A204.1 (cell line): ENCODE results near the gene DAB1.

Source experiments
- FAIRE-seq: peaks from 2 replicates; lab custom pipeline; 2012; peaks lifted over from hg19 to GRCh38; lab: Jason Lieb, UNC

The DAB1 gene

DNA sequence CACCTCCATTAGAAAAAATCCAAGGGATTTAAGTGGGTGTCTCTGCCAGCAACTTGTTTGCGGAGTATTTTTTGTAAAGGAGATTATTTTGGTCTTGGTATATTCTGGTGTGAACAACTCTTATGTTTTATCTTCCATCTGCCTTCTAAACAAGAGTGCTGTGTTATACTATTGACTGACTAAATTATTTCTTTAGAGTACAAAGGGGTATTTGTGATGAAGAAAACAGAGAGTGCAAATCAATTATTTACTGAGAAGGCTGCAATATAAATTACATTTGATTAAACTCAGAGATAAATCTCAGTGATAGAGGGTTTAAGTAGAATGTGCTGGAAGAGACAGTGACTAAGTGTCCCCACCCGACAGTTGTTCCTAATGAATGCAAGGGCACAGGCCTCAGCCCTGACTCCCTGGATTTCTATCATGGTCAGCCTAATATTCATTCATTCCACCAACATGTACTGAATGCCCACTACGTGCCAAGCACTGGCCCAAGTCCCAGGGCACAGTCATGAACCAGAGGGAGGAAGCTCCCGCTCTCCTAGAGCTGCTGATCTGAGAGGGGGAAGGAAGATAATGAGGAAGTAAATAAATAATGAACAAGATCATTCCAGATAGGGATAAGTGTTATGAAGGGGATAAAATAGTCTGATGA is 261.1 kb downstream of the DAB1 start:
- FAIRE-seq = no peak

DNA sequence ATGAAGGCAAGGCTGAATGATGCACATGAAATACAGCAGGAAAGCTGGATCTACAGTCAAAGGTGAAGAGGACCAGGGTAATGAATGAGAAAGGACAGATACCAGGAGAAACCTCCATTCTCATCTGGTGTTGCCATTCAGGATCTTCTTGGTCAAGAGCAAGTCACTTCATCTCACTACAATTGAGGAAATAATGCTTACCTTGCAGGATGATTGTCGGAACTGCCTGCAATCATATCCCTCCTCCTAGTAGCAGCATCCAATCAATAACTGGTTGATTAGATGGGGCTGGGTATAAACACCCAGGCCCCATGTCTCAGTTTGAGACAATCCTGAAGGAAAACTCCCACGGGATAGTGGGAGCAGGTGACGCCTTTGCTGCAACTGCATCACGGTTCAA is 263.3 kb downstream of the DAB1 start:
- no peak for FAIRE-seq

DNA sequence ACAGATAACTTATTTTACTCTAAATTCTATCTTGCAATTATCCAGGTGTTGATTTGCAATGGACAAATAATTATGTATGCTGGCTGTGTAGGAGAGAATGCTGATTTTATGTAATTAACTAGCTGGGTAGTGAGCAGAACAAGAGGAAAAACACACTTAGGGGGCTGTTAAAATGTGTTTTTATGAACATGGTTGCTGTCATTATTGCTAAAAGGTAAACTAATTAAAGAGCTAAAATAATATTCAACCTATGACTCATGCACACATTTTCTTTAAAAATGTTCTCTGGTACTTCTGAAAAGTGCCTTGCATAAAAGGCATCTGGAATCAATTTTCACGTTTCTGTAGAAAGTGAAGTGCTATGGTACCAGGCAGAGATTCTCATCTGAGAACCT is 265.3 kb downstream of the DAB1 start:
- no peak for FAIRE-seq

- FAIRE-seq = no peak
These were observed 265.8 kb downstream of the DAB1 start for GRCh38 chr1:57157818-57158603.

- FAIRE-seq = no peak
These were observed 267.0 kb downstream of the DAB1 start for GRCh38 chr1:57156907-57157306.

GRCh38 chr1:57146100-57146499 is 277.8 kb downstream of the DAB1 start:
- FAIRE-seq = no peak

DNA sequence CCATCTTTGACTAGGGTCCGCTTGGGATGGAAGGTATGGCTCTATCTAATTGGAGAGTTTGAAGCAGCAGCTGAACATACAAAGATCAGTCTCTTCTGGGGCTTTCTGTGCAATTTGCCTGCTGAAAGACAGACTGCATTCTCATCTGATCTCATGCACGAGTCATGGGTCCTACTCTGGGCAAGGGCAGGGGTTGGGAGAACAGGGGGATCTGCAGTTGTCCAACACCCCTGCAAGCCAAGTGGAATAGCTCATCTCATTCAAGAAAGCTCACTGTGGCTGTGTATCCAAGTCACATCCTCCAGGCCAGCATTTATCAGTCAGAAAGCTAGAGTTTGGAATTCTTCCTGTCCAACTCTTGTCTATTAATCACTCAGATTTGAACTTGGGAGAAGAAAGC is 280.9 kb downstream of the DAB1 start:
- no peak for FAIRE-seq

DNA sequence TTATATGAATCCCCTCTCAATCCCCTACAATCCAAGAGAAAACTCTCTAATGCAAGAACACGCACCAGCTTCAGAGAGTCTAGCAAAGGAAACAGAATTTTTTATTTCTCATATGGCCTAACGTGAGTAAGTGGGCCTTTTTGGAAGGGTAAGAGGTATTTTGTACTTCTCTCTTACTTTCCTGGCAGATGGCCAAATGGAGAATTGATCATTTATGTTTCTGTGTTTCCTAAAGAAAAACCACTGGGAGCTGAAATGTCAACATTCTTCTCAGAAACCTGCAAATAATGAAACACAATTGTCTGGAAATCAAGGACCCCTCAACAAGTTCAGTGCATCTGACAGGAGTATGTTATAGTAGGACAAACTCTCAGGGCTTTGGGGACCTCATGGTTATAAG is 281.7 kb downstream of the DAB1 start:
- FAIRE-seq = no peak

DNA sequence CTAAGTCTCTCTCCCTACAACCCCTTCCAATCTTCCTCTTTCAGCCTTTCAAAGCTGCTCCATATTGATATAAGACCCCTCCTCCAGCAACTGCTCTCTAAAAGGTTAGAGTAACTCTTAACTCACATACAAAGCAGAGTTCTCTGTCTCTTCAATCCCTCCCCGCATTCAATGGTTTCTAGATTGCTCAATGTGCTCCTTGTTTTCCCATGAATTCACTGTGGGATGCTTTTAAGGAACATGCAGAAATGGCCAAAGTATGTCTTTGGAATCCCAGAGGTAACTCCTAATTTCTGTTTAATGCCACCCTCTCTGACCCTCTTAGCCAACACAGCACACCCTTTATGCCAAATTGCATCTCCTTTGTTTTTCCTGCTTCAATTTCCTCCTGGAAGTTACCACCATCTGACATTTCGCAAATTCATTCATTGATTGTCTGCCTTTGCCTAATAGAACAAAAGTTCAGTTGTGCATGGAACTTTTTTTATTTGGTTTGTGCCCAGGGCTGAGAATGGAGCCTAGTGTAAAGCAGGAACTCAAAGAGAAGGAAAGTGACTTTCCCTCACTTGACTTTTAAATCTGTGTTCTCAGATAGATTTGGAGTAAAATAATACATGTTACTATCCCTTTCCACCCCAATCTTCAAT is 285.3 kb downstream of the DAB1 start:
- no peak for FAIRE-seq

DNA sequence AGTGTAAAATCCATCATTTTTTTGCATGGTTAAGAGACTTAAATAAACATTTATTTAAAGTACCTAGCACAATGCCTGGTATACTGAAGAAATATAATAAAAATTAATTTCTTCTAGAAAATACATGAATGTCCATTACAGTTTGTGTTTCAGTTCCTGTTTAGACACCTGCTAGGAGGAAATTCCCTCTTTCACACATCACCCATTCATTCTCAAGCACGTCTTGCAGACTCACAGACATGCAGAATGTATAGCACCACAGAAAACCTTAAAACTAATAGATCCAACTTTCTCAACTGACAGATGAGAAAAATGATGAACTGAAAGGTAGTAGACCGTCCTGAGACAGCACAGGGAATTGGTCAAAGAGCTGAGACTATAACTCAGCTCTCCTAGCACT is 285.9 kb downstream of the DAB1 start:
- no peak for FAIRE-seq

GRCh38 chr1:57134803-57135202 is 289.1 kb downstream of the DAB1 start:
- FAIRE-seq = no peak

DNA sequence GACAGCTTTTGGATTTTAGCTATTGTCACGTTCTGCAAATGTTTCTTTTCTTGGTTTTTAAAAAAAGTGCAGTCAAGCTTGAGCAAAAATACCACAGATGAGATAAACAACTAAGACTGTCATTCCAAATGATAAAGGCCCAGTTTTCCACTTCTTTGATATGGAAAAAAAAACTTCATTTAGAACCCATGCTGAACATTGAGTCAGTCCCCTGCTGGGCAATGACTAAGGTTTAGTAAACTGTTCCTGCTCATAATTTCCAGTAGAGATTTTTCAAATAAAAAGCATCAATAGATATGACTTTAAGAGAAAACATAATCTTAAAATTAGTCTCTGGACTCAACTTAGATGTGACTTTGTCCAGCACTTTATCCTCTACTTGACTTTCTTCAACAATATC is 290.2 kb downstream of the DAB1 start:
- FAIRE-seq = no peak

GRCh38 chr1:57132993-57133622 is 290.8 kb downstream of the DAB1 start:
- no peak for FAIRE-seq

DNA sequence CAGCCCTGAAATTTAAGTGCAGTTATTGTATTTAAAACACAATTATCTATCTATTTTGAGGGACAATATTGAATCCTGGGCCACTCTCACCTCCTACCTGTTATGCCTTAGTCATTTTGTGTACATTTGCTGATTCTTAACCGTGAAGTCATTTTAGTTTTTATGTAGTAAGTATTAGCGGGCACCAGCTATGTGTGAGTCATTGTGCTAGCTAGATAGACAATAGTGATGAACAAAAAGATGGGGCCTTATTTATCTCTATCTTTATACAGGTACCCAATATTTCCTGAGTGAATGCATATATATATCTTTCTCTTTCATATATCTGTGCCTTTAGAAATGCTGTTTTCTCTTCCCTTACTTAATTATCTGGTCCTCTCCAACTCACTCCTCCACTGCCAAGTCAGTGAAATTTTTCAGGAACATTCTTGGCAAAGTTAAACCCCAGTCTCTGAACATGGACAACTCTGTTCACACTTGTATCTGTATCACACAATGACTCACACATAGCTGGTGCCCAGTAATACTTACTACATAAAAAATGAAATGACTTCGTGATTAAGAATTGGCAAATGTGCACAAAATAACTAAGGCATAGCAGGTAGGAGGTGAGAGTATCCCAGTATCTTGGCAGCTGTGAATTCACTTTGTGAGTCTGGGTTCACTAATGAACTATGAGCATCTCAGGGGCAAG is 292.0 kb downstream of the DAB1 start:
- no peak for FAIRE-seq

GRCh38 chr1:57131257-57131656 is 292.6 kb downstream of the DAB1 start:
- no peak for FAIRE-seq

GRCh38 chr1:57129865-57130264 is 294.0 kb downstream of the DAB1 start:
- no peak for FAIRE-seq

GRCh38 chr1:57127976-57128375 is 295.9 kb downstream of the DAB1 start:
- no peak for FAIRE-seq

DNA sequence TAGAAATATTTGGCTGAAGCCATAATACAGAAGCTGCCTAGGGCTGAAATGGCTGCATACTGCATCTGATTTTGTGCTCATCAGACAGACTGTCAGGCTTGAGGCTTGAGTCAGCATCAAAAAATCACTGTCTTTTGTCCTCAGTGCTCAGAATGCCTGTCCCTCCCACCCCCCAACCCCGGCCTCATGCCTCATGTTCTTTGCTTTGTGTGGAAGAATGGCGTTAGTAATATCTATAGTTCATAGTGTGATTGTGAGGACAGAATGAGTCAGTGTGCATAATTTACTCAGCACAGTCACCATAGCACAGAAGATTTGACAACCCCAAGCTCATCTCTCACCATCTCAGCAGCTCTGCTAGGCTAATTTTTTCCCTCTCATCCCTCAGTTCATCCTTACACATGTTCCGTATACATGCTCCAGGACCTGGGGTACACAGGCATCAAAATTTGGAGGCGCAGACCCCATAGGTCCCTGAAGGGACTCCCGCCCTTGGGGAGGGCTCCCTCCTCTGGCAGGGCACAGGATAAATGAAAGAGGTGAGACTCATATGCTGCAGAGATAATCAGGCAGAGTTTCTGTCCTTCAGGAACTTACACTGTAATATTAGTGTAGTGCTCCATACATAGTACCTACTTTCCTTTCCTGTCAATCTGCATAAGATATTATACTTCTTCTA is 299.0 kb downstream of the DAB1 start:
- FAIRE-seq = no peak

DNA sequence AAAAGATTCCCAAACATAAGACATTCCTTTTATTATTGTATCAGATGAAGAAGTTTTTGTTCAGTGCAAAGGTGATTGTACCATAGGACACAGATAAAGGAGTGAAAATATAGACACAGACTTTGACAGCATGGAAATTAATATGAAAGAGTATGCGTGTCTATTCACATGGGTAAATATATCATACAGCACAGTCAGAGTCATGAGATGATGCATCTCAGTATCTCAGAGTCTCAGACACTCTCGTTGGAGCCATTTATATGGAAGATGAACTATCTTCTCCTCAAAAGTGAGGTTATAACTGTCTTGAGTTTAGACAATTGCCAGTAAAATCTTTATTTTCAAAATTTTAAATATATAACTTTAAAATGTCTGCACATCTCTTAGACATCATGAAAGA is 299.7 kb downstream of the DAB1 start:
- no peak for FAIRE-seq

DNA sequence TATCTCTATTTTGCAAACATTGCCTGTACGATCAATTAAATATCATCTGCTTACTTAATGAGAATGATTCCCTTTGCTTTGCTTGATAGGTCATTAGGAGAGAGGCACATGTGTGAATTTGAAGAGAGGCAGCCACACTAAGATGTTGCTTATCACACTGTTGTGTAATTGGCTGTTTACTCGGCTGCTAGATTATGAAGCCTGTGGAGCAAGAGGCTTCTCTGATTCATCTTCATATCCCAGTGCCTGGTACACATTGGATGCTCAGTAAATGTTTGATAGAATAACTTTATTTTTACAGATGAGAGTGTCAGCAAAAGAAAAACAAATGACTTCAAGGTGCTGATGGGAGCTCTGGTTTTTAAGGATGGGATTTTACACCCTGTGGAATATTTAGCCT is 301.8 kb downstream of the DAB1 start:
- no peak for FAIRE-seq

GRCh38 chr1:57118948-57119603 is 304.8 kb downstream of the DAB1 start:
- no peak for FAIRE-seq
